Measurements from ENCODE around the gene NDUFS7. TPM values are rescaled to one million over a fixed set of nuclear protein-coding genes. Genes with fewer than 3 reads are reported as not detected.
A peak's percentile ranks its signal among the peaks of the same experiment; 100 is the strongest.

NDUFS7 gene
- total and polyA plus RNA-seq, 9 of the 15 experiments (the other 6 are each of a cell fraction or from before 2014, with no cell fraction given) = 6.0 to 271 (median 60.6) TPM

- no peak for TF ChIP-seq ID3 (CRISPR knock-in tag; IDR thresholded peaks at IDR 0.05)
- peak; percentile 87 for TF ChIP-seq ID3 (tag; IDR thresholded peaks at IDR 0.05)
- TF ChIP-seq ARID3B (CRISPR knock-in tag; IDR thresholded peaks at IDR 0.05; ENCODE audit: borderline replicate concordance) = no peak
- TF ChIP-seq YBX1 (IDR thresholded peaks at IDR 0.05) = no peak
- peak; percentile 49 for TF ChIP-seq SMAD1 (IDR thresholded peaks at IDR 0.05; ENCODE audit: low read depth, low read length, partially characterized antibody)
- peak; percentile 53; the same call in 1 of the 2 replicates for TF ChIP-seq ZBTB12 (CRISPR knock-in tag; IDR thresholded peaks at IDR 0.05)
- TF ChIP-seq JUNB (CRISPR knock-in tag; conservative IDR thresholded peaks at IDR 0.05) = no peak
- no peak for TF ChIP-seq BRD9 (IDR thresholded peaks at IDR 0.05; ENCODE audit: low read depth, partially characterized antibody)
- peak; percentile 46 for TF ChIP-seq PHF20 (IDR thresholded peaks at IDR 0.05; ENCODE audit: partially characterized antibody)
- TF ChIP-seq SNAPC5 (CRISPR knock-in tag; IDR thresholded peaks at IDR 0.05) = no peak
- no peak for TF ChIP-seq DLX4 (CRISPR knock-in tag; IDR thresholded peaks at IDR 0.05)
- TF ChIP-seq BRF2 (IDR thresholded peaks at IDR 0.05; ENCODE audit: borderline replicate concordance, insufficient read depth, insufficient read length) = no peak
- TF ChIP-seq REST (IDR thresholded peaks at IDR 0.05; ENCODE audit: borderline replicate concordance) = peak; percentile 43
- TF ChIP-seq REST (CRISPR knock-in tag; IDR thresholded peaks at IDR 0.05; ENCODE audit: low read depth) = no peak
These were observed 23.2 kb downstream of the NDUFS7 start (continued) for GRCh38 chr19:1406774-1407527.
